Measurements from ENCODE around the gene ZNF230. TPM values are rescaled to one million over a fixed set of nuclear protein-coding genes. Genes with fewer than 3 reads are reported as not detected.

Gene ZNF230
- polyA plus RNA-seq, 3 donors = 1.0 to 3.9 (median 1.3) TPM

- Mint-ChIP-seq H3K4me1 (peaks cover 25% of the 10 kb centered on the region), H3K36me3 (peaks cover 18 to 23% of the 10 kb centered on the region in 2 donors), H3K27me3 (ENCODE audit: low read depth in 3 of 3) (peaks cover 5 to 11% (median 5%) of the 10 kb centered on the region in 3 donors), H3K27ac (peak overlapping the region in 6 of 7 donors; percentile 75 to 93 (median 86)), H3K4me3 (peak overlapping the region; percentile 96 to 98), H3K9me3 (peaks cover 30 to 53% (median 47%) of the 10 kb centered on the region in 7 donors)
- Histone ChIP-seq H4K20me1 (ENCODE audit: insufficient read depth, low read length) (no peaks in the 10 kb centered on the region), H3K4me2 (replicated peaks; ENCODE audit: extremely low read depth, low read length, poor library complexity, severe bottlenecking) (peak overlapping the region; percentile 87), H2AFZ (ENCODE audit: insufficient read depth, low read depth, low read length, poor library complexity, severe bottlenecking) (peak overlapping the region; percentile 86), H3K27ac (ENCODE audit: low read depth in 1 of 2, low read length in 2 of 2) (peak overlapping the region in 1 of 2 donors; percentile 59), H3K27me3 (ENCODE audit: control insufficient read depth in 2 of 2, insufficient read depth in 2 of 2, low read length in 2 of 2) (peaks cover 0 to 3% of the 10 kb centered on the region in 2 donors), H3K9ac (ENCODE audit: insufficient read depth, low read length, poor library complexity, severe bottlenecking) (peak overlapping the region; percentile 71), H3K9me3 (replicated peaks in 1 of 2; ENCODE audit: control insufficient read depth in 1 of 2, insufficient read depth in 1 of 2, low read length in 2 of 2) (peaks cover 20 to 24% of the 10 kb centered on the region in 2 donors), H3K4me3 (replicated peaks in 1 of 3; ENCODE audit: low read depth in 2 of 3, low read length in 3 of 3) (peak overlapping the region; percentile 88 to 92 (median 88)), H3K4me1 (ENCODE audit: control insufficient read depth in 1 of 2, insufficient read depth in 2 of 2, low read length in 2 of 2) (peaks cover 16 to 18% of the 10 kb centered on the region in 2 donors), H3K79me2 (ENCODE audit: insufficient read depth, low read length) (no peaks in the 10 kb centered on the region), H3K36me3 (replicated peaks in 1 of 2; ENCODE audit: control insufficient read depth in 1 of 2, insufficient read depth in 2 of 2, low read length in 2 of 2) (peaks cover 4 to 16% of the 10 kb centered on the region in 2 donors)
- TF ChIP-seq, protein P1, sequence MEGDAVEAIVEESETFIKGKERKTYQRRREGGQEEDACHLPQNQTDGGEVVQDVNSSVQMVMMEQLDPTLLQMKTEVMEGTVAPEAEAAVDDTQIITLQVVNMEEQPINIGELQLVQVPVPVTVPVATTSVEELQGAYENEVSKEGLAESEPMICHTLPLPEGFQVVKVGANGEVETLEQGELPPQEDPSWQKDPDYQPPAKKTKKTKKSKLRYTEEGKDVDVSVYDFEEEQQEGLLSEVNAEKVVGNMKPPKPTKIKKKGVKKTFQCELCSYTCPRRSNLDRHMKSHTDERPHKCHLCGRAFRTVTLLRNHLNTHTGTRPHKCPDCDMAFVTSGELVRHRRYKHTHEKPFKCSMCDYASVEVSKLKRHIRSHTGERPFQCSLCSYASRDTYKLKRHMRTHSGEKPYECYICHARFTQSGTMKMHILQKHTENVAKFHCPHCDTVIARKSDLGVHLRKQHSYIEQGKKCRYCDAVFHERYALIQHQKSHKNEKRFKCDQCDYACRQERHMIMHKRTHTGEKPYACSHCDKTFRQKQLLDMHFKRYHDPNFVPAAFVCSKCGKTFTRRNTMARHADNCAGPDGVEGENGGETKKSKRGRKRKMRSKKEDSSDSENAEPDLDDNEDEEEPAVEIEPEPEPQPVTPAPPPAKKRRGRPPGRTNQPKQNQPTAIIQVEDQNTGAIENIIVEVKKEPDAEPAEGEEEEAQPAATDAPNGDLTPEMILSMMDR (IDR thresholded peaks at IDR 0.05) = no peak
- intact Hi-C loops (cut with micrococcal nuclease) = no loop called here
- WGBS (ENCODE audit: insufficient coverage) = 8% methylated on average over 14 of the region's 21 CpGs
- peak in 1 of 3 donors; percentile 24 for DNase-seq
Measured at GRCh38 chr19:44050740-44051649, 48.2 kb downstream of the ZNF230 start.

GRCh38 chr19:44051650-44052402 is 49.1 kb downstream of the ZNF230 start, which contains the start of gene ZNF223:
ZNF223 (plus strand) TSS chr19:44052036; CDS start chr19:44055177, 3,141 bp downstream.
- Histone ChIP-seq H4K20me1 (ENCODE audit: insufficient read depth, low read length) (no peaks in the 10 kb centered on the region), H3K9me3 (replicated peaks in 1 of 2; ENCODE audit: control insufficient read depth in 1 of 2, insufficient read depth in 1 of 2, low read length in 2 of 2) (peaks cover 28 to 32% of the 10 kb centered on the region in 2 donors), H3K9ac (ENCODE audit: insufficient read depth, low read length, poor library complexity, severe bottlenecking) (peak within 1 kb of the TSS; percentile 71), H3K79me2 (ENCODE audit: insufficient read depth, low read length) (no peaks in the 10 kb centered on the region), H3K4me1 (ENCODE audit: control insufficient read depth in 1 of 2, insufficient read depth in 2 of 2, low read length in 2 of 2) (peaks cover 16 to 18% of the 10 kb centered on the region in 2 donors), H3K27ac (ENCODE audit: low read depth in 1 of 2, low read length in 2 of 2) (peak within 1 kb of the TSS; percentile 14 to 59), H3K4me3 (replicated peaks in 1 of 3; ENCODE audit: low read depth in 2 of 3, low read length in 3 of 3) (peak within 1 kb of the TSS; percentile 88 to 92 (median 88)), H2AFZ (ENCODE audit: insufficient read depth, low read depth, low read length, poor library complexity, severe bottlenecking) (peak within 1 kb of the TSS; percentile 86), H3K4me2 (replicated peaks; ENCODE audit: extremely low read depth, low read length, poor library complexity, severe bottlenecking) (peak within 1 kb of the TSS; percentile 87), H3K27me3 (ENCODE audit: control insufficient read depth in 2 of 2, insufficient read depth in 2 of 2, low read length in 2 of 2) (peaks cover 0 to 3% of the 10 kb centered on the region in 2 donors), H3K36me3 (replicated peaks in 1 of 2; ENCODE audit: control insufficient read depth in 1 of 2, insufficient read depth in 2 of 2, low read length in 2 of 2) (peaks cover 4 to 20% of the 10 kb centered on the region in 2 donors)
- Mint-ChIP-seq H3K27ac (peak within 1 kb of the TSS; percentile 75 to 93 (median 86)), H3K9me3 (peaks cover 38 to 60% (median 50%) of the 10 kb centered on the region in 7 donors), H3K27me3 (ENCODE audit: low read depth in 3 of 3) (peaks cover 5 to 11% (median 5%) of the 10 kb centered on the region in 3 donors), H3K4me1 (peaks cover 25% of the 10 kb centered on the region), H3K4me3 (peak within 1 kb of the TSS; percentile 96 to 98), H3K36me3 (peaks cover 21 to 30% of the 10 kb centered on the region in 2 donors)
- intact Hi-C loops (cut with micrococcal nuclease) = no loop called here
- TF ChIP-seq, protein P1 (IDR thresholded peaks at IDR 0.05) = no peak
- DNase-seq = peak; percentile 61 to 82 (median 63)
- WGBS (ENCODE audit: insufficient coverage) = under 1% methylated on average over 26 of the region's 38 CpGs
